Stimulated activated CD4-positive, alpha-beta T cell treated with anti-CD3 and anti-CD28 coated beads, TNF-alpha, amount 100 ng/mL, for 24 hours (primary cell): Measurements from ENCODE around the gene RANBP1.
"Not testable (repeated sequence)": the region's sequence is repeated elsewhere in the genome, so short reads cannot be mapped to it uniquely, and the experiment has no call there.

Source experiments
- DNase-seq, 3 experiments: peaks; one replicate each; pipeline ENCODE4 v3.0.0-alpha.2; 2020; ENCODE audit warnings: low read depth in 3 of 3

RANBP1 gene

GRCh38 chr22:20151276-20151588 is 35.3 kb downstream of the RANBP1 start:
- DNase-seq, result no peak

GRCh38 chr22:20152464-20152890 is 36.6 kb downstream of the RANBP1 start:
- DNase-seq, result no peak

- DNase-seq, result no peak
Measured at GRCh38 chr22:20153945-20154344, 38.0 kb downstream of the RANBP1 start.

- DNase-seq, result no peak
Measured at GRCh38 chr22:20154602-20155187, 38.8 kb downstream of the RANBP1 start.

- DNase-seq, result no peak
Measured at GRCh38 chr22:20155330-20156041, 39.6 kb downstream of the RANBP1 start.

- no peak for DNase-seq
Measured at GRCh38 chr22:20156042-20156389, 40.1 kb downstream of the RANBP1 start.

- peak; percentile 80 to 88 (median 81) for DNase-seq
Measured at GRCh38 chr22:20156611-20157429, 40.9 kb downstream of the RANBP1 start.

- DNase-seq, result no peak
Measured at GRCh38 chr22:20157430-20158183, 41.7 kb downstream of the RANBP1 start.

GRCh38 chr22:20158391-20159036 is 42.6 kb downstream of the RANBP1 start:
- no peak for DNase-seq

- DNase-seq, result no peak
Measured at GRCh38 chr22:20159076-20159475, 43.2 kb downstream of the RANBP1 start.

- not testable (repeated sequence) for DNase-seq
Measured at GRCh38 chr22:20159531-20159930, 43.6 kb downstream of the RANBP1 start.

GRCh38 chr22:20160041-20160440 is 44.1 kb downstream of the RANBP1 start:
- DNase-seq, result no peak

GRCh38 chr22:20164863-20165262 is 49.0 kb downstream of the RANBP1 start:
- DNase-seq, result no peak

- no peak for DNase-seq
Measured at GRCh38 chr22:20165421-20165820, 49.5 kb downstream of the RANBP1 start.

- no peak for DNase-seq
Measured at GRCh38 chr22:20165913-20166312, 50.0 kb downstream of the RANBP1 start.

GRCh38 chr22:20166703-20167102 is 50.8 kb downstream of the RANBP1 start:
- DNase-seq, result no peak

- no peak for DNase-seq
Measured at GRCh38 chr22:20167643-20168322, 51.9 kb downstream of the RANBP1 start.

- no peak for DNase-seq
Measured at GRCh38 chr22:20169253-20169822, 53.4 kb downstream of the RANBP1 start.

- no peak for DNase-seq
Measured at GRCh38 chr22:20170170-20170569, 54.3 kb downstream of the RANBP1 start.

- no peak for DNase-seq
Measured at GRCh38 chr22:20171288-20172140, 55.6 kb downstream of the RANBP1 start.
